Adrenal gland (tissue), 5 donors: ENCODE measurements around the gene TMEM97.

Source experiments
- CTCF ChIP-seq, 6 experiments: fragments of 450-650 bp in 4 of 6; fragments of 200-600 bp in 2 of 6; sonication (generic) in 1 of 6; IDR thresholded peaks; 1 replicate in 5 of 6; 2 replicates in 1 of 6; pipeline versions ENCODE4 v1.5.1 to v1.8.0; 2016 to 2021; ENCODE audit warnings: antibody characterized with exemption in 6 of 6, mild to moderate bottlenecking in 2 of 6, moderate library complexity in 1 of 6
- POLR2A ChIP-seq, 2 donors: fragments of 450-650 bp; IDR thresholded peaks; one replicate each; pipeline ENCODE4 v1.6.1; 2017; ENCODE audit warnings: antibody characterized with exemption in 2 of 2, mild to moderate bottlenecking in 2 of 2, moderate library complexity in 1 of 2
- donor health status: DM: no; HTN: no; CAD: no.

GRCh38 chr17:28319598-28319935, 567 bp downstream of the TMEM97 start:
- TF ChIP-seq CTCF (IDR thresholded peaks at IDR 0.05) (no peak), POLR2A (IDR thresholded peaks at IDR 0.05) (no peak)
